Trophoblast cell (in vitro differentiated cells and primary cell): Measurements from ENCODE around the gene ZNF780B.
"Not testable (repeated sequence)": the region's sequence is repeated elsewhere in the genome, so short reads cannot be mapped to it uniquely, and the experiment has no call there.

Experiments
- DNase-seq, 2 donors: peaks; one replicate each; pipeline ENCODE4 v3.0.0-alpha.2; 2016
- H2AFZ ChIP-seq: 2 replicates; pipeline ENCODE4 v1.6.1; 2013; ENCODE audit warnings: low read length, moderate library complexity, mild to moderate bottlenecking; ENCODE audit not compliant: insufficient read depth, poor library complexity
- H2AK5ac ChIP-seq: 2 replicates; pipeline ENCODE4 v1.6.1; 2013; ENCODE audit warnings: mild to moderate bottlenecking, low read length
- H2BK120ac ChIP-seq: 2 replicates; pipeline ENCODE4 v1.6.1; 2013; ENCODE audit warnings: low read length, mild to moderate bottlenecking, moderate library complexity; ENCODE audit not compliant: insufficient read depth, poor library complexity
- H2BK12ac ChIP-seq: 2 replicates; pipeline ENCODE4 v1.6.1; 2013; ENCODE audit warnings: mild to moderate bottlenecking, low read length, moderate library complexity
- H2BK5ac ChIP-seq: 2 replicates; pipeline ENCODE4 v1.6.1; 2013; ENCODE audit warnings: low read length, low read depth, moderate library complexity, mild to moderate bottlenecking; ENCODE audit not compliant: poor library complexity
- H3K14ac ChIP-seq: 2 replicates; pipeline ENCODE4 v1.6.1; 2013; ENCODE audit warnings: mild to moderate bottlenecking, low read length
- H3K18ac ChIP-seq: 2 replicates; pipeline ENCODE4 v1.6.1; 2013; ENCODE audit warnings: mild to moderate bottlenecking, low read length
- H3K23ac ChIP-seq: 2 replicates; pipeline ENCODE4 v1.6.1; 2013; ENCODE audit warnings: low read length
- H3K27ac ChIP-seq: 2 replicates; pipeline ENCODE4 v1.5.1; 2013; ENCODE audit warnings: low read depth, mild to moderate bottlenecking, inconsistent platforms, low read length, moderate library complexity
- H3K27me3 ChIP-seq: 2 replicates; pipeline ENCODE4 v1.6.1; 2013; ENCODE audit warnings: inconsistent platforms, mild to moderate bottlenecking, low read length, moderate library complexity; ENCODE audit not compliant: insufficient read depth
- H3K36me3 ChIP-seq, 2 experiments: 1 replicate in 1 of 2; 2 replicates in 1 of 2; pipeline ENCODE4 v1.6.1; 2013; ENCODE audit warnings: low read length in 2 of 2, mild to moderate bottlenecking in 2 of 2, moderate library complexity in 1 of 2; ENCODE audit not compliant: insufficient read depth in 2 of 2, control insufficient read depth in 1 of 2
- H3K4ac ChIP-seq: 2 replicates; pipeline ENCODE4 v1.6.1; 2013; ENCODE audit warnings: low read depth, mild to moderate bottlenecking, low read length, moderate library complexity
- H3K4me1 ChIP-seq, 2 experiments: 1 replicate in 1 of 2; 2 replicates in 1 of 2; pipeline ENCODE4 v1.6.1; 2013; ENCODE audit warnings: low read length in 2 of 2, mild to moderate bottlenecking in 2 of 2, moderate library complexity in 1 of 2; ENCODE audit not compliant: insufficient read depth in 2 of 2, control insufficient read depth in 1 of 2
- H3K4me2 ChIP-seq: 2 replicates; pipeline ENCODE4 v1.6.1; 2013; ENCODE audit warnings: inconsistent platforms, mild to moderate bottlenecking, low read length, moderate library complexity
- H3K4me3 ChIP-seq: 2 replicates; pipeline ENCODE4 v1.5.1; 2013; ENCODE audit warnings: mild to moderate bottlenecking, low read depth, low read length, inconsistent platforms
- H3K79me1 ChIP-seq: one replicate; pipeline ENCODE4 v1.6.1; 2013; ENCODE audit warnings: low read length
- H3K79me2 ChIP-seq: 2 replicates; pipeline ENCODE4 v1.6.1; 2013; ENCODE audit warnings: low read length, mild to moderate bottlenecking; ENCODE audit not compliant: control insufficient read depth, insufficient read depth, poor library complexity
- H3K9ac ChIP-seq: 2 replicates; pipeline ENCODE4 v1.6.1; 2013; ENCODE audit warnings: mild to moderate bottlenecking, low read length
- H3K9me3 ChIP-seq: 2 replicates; pipeline ENCODE4 v1.6.1; 2013; ENCODE audit warnings: low read depth, mild to moderate bottlenecking, control low read depth, inconsistent platforms, low read length; ENCODE audit not compliant: insufficient read depth
- H4K12ac ChIP-seq: 2 replicates; pipeline ENCODE4 v1.6.1; 2013; ENCODE audit warnings: low read depth, mild to moderate bottlenecking, low read length, moderate library complexity
- H4K8ac ChIP-seq: 2 replicates; pipeline ENCODE4 v1.6.1; 2013; ENCODE audit warnings: low read depth, mild to moderate bottlenecking, low read length, moderate library complexity
- H4K91ac ChIP-seq: one replicate; pipeline ENCODE4 v1.6.1; 2013; ENCODE audit warnings: low read depth, mild to moderate bottlenecking, low read length, moderate library complexity
- WGBS: extraction: QIAGEN DNeasy Blood & Tissue Kit; methylation state at CpG from one replicate; pipeline ENCODE4 v1.1.7; 2013; ENCODE audit warnings: missing lambda C conversion rate; ENCODE audit not compliant: insufficient read length, insufficient coverage; ENCODE audit errors: extremely low coverage; 5-methylcytosine and 5-hydroxymethylcytosine counted together

Gene ZNF780B

DNA sequence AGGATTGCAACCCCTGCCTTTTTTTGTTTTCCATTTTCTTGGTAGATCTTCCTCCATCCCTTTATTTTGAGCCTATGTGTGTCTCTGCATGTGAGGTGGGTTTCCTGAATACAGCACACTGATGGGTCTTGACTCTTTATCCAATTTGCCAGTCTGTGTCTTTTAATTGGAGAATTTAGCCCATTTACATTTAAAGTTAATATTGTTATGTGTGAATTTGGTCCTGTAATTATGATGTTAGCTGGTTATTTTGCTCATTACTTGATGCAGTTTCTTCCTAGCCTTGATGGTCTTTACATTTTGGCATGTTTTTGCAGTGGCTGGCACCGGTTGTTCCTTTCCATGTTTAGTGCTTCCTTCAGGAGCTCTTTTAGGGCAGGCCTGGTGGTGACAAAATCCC is 14.3 kb downstream of the ZNF780B start:
- not testable (repeated sequence) for H3K14ac ChIP-seq, H3K23ac ChIP-seq, H3K79me1 ChIP-seq, H3K4me1 ChIP-seq, H3K9me3 ChIP-seq, H4K8ac ChIP-seq, H3K79me2 ChIP-seq, H4K91ac ChIP-seq, H2AK5ac ChIP-seq, H4K12ac ChIP-seq, H2AFZ ChIP-seq, H3K18ac ChIP-seq, H3K27me3 ChIP-seq, H3K27ac ChIP-seq, H3K9ac ChIP-seq, H2BK5ac ChIP-seq, DNase-seq, H3K4ac ChIP-seq, H3K4me2 ChIP-seq, H3K4me3 ChIP-seq, H2BK120ac ChIP-seq, H2BK12ac ChIP-seq
- no CpG with 5 or more reads among the region's 1 CpG for WGBS
- peaks cover 10 to 14% of the 10 kb centered on the region in 2 experiments for H3K36me3 ChIP-seq

DNA sequence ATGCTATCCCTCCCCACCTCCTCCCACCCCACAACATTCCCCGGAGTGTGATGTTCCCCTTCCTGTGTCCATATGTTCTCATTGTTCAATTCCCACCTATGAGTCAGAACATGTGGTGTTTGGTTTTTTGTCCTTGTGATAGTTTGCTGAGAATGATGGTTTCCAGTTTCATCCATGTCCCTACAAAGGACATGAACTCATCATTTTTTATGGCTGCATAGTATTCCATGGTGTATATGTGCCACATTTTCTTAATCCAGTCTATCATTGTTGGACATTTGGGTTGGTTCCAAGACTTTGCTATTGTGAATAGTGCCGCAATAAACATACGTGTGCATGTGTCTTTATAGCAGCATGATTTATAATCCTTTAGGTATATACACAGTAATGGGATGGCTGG is 18.0 kb downstream of the ZNF780B start:
- not testable (repeated sequence) for H3K9ac ChIP-seq, H3K14ac ChIP-seq, H3K79me2 ChIP-seq, H2AK5ac ChIP-seq, H4K8ac ChIP-seq, H3K9me3 ChIP-seq, H3K27ac ChIP-seq, H2AFZ ChIP-seq, DNase-seq, H3K4me3 ChIP-seq, H2BK12ac ChIP-seq, H3K36me3 ChIP-seq, H4K12ac ChIP-seq, H3K18ac ChIP-seq, H3K4ac ChIP-seq, H3K4me2 ChIP-seq, H4K91ac ChIP-seq, H3K4me1 ChIP-seq, H3K27me3 ChIP-seq, H3K23ac ChIP-seq, H3K79me1 ChIP-seq, H2BK120ac ChIP-seq, H2BK5ac ChIP-seq
- no CpG with 5 or more reads among the region's 3 CpGs for WGBS

DNA sequence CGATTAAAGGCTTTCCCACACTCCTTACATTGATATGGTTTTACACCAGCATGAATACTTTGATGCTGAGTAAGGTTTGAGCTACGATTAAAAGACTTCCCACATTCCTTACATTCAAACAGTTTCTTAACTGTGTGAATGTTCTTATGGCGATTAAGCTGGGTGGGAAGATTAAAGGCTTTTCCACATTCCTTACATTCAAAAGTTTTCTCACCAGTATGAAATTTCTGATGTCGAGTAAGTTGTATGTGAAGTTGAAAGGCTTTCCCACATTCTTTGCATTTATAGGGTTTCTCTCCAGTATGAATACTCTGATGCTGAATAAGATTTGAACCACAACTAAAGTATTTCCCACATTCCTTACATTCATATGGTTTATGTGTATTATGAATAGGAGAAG is 20.0 kb downstream of the ZNF780B start:
- H3K23ac ChIP-seq, result no peak overlapping the region
- no peaks in the 10 kb centered on the region for H3K79me1 ChIP-seq
- H4K8ac ChIP-seq, result no peak overlapping the region
- peaks cover 6% of the 10 kb centered on the region for H3K9me3 ChIP-seq
- no peak overlapping the region for H3K27ac ChIP-seq
- H4K91ac ChIP-seq, result no peak overlapping the region
- no peak overlapping the region for H2BK5ac ChIP-seq
- WGBS, result no CpG with 5 or more reads among the region's 4 CpGs
- no peak overlapping the region for H3K9ac ChIP-seq
- H2BK12ac ChIP-seq, result no peak overlapping the region
- no peak for DNase-seq
- H3K4me3 ChIP-seq, result no peak overlapping the region
- H3K4me2 ChIP-seq, result no peak overlapping the region
- H3K14ac ChIP-seq, result no peak overlapping the region
- H3K4ac ChIP-seq, result no peak overlapping the region
- no peaks in the 10 kb centered on the region for H3K4me1 ChIP-seq
- H3K27me3 ChIP-seq, result no peaks in the 10 kb centered on the region
- H3K18ac ChIP-seq, result no peak overlapping the region
- no peaks in the 10 kb centered on the region for H3K79me2 ChIP-seq
- H3K36me3 ChIP-seq, result peaks cover 2 to 5% of the 10 kb centered on the region in 2 experiments
- no peak overlapping the region for H2AK5ac ChIP-seq
- no peak overlapping the region for H2AFZ ChIP-seq
- H2BK120ac ChIP-seq, result no peak overlapping the region
- no peak overlapping the region for H4K12ac ChIP-seq

DNA sequence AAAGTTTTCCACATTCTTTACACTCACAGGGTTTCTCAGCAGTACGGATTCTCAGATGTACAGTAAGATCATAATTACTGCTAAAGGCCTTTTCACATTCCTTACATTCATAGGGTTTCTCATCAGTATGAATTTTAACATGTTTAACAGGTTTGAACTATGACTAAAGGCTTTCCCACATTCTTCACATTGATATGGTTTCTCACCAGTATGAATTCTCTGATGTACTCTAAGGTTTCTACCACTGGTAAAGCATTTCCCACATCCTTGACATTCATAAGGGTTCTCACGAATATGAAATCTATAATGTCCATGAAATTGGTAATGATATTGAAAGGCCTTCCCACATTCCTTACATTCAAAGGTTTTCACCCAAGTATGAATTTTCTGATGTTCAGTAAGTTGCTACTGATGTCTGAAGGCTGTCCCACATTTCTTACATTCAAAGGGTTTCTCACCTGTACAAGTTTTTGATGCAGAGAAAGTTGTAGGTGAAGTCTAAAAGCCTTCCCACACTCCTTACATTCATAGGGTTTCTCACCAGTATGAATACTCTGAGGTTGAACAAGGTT is 22.0 kb downstream of the ZNF780B start:
- Histone ChIP-seq H3K79me1 (no peaks in the 10 kb centered on the region), H4K12ac (no peak overlapping the region), H3K27me3 (no peaks in the 10 kb centered on the region), H3K23ac (no peak overlapping the region), H2BK12ac (no peak overlapping the region), H3K18ac (no peak overlapping the region), H3K9me3 (peaks cover 8% of the 10 kb centered on the region), H2AK5ac (no peak overlapping the region), H3K9ac (no peak overlapping the region), H3K14ac (no peak overlapping the region), H3K79me2 (no peaks in the 10 kb centered on the region), H2BK5ac (no peak overlapping the region), H3K4me2 (no peak overlapping the region), H4K8ac (no peak overlapping the region), H3K36me3 (peaks cover 2 to 5% of the 10 kb centered on the region in 2 experiments), H3K27ac (no peak overlapping the region), H3K4me3 (no peak overlapping the region), H2BK120ac (no peak overlapping the region), H4K91ac (no peak overlapping the region), H2AFZ (no peak overlapping the region), H3K4me1 (no peaks in the 10 kb centered on the region), H3K4ac (no peak overlapping the region)
- DNase-seq, result peak in 1 of 2 donors; percentile 70
- no CpG with 5 or more reads among the region's 2 CpGs for WGBS
